MG63 (cell line): ENCODE data around the gene BLNK. TPM values are rescaled to one million over a fixed set of nuclear protein-coding genes. Genes with fewer than 3 reads are reported as not detected.

ENCODE experiments used
- DNase-seq: peaks from one replicate; pipeline ENCODE4 v3.0.0-alpha.2; 2020
- H3K27me3 ChIP-seq: fragments of 250-450 bp; sonication (Bioruptor Pico); 2 replicates; pipeline ENCODE4 v1.5.1; 2020; ENCODE audit warnings: mild to moderate bottlenecking, moderate library complexity
- H3K36me3 ChIP-seq: fragments of 250-450 bp; sonication (Bioruptor Pico); 2 replicates; pipeline ENCODE4 v1.5.1; 2020; ENCODE audit warnings: mild to moderate bottlenecking, moderate library complexity
- H3K4me3 ChIP-seq: fragments of 250-450 bp; sonication (Bioruptor Pico); 2 replicates; pipeline ENCODE4 v1.5.1; 2020; ENCODE audit warnings: mild to moderate bottlenecking, moderate library complexity
- H3K9me3 ChIP-seq: fragments of 250-450 bp; sonication (Bioruptor Pico); 2 replicates; pipeline ENCODE4 v1.5.1; 2020; ENCODE audit warnings: mild to moderate bottlenecking, moderate library complexity
- total RNA-seq: library from RNA; depleted of rRNA; stranded (reverse); fragments of >200 nt; shearing (Covaris generic); gene quantifications from 2 replicates; pipeline ENCODE4 v1.2.3, GENCODE V29; 2014; ENCODE audit warnings: low replicate concordance; rRNA removed

BLNK gene
- total RNA-seq, 1 experiment from 2014 or later: not detected

- Histone ChIP-seq H3K4me3 (no peak overlapping the region), H3K27me3 (no peaks in the 10 kb centered on the region), H3K9me3 (no peaks in the 10 kb centered on the region), H3K36me3 (no peaks in the 10 kb centered on the region)
- no peak for DNase-seq
These were observed 118.9 kb downstream of the BLNK start for GRCh38 chr10:96152437-96152836.

Other genes starting within 250 kb of the BLNK start
- 1.4 and 4.2 TPM in 2 replicates for gene CCNJ, start 228.0 kb downstream of the BLNK start, total RNA-seq
- gene ZNF518A, start 141.3 kb downstream of the BLNK start, total RNA-seq: 1.4 and 2.0 TPM in 2 replicates
- not detected in 2 replicates for gene DNTT, start 32.9 kb upstream of the BLNK start, total RNA-seq
- gene OPALIN, start 87.4 kb upstream of the BLNK start, total RNA-seq: not detected in 2 replicates
- gene TLL2, start 242.4 kb upstream of the BLNK start, total RNA-seq: not detected in 2 replicates